A549 (cell line): ENCODE results near the gene CPB1.

Experiments used
- CBX8 ChIP-seq: fragments of 200-600 bp; sonication (generic); IDR thresholded peaks from 2 replicates; pipeline ENCODE4 v1.6.1; 2016
- CEBPB ChIP-seq, 2 experiments: fragments of >200 bp in 1 of 2; sonication (Bioruptor Twin) in 1 of 2; formaldehyde crosslinking in 1 of 2; IDR thresholded peaks; 2 replicates each; pipeline ENCODE4 v1.6.1; 2012 to 2016
- CHD2 ChIP-seq: fragments of 150-350 bp; IDR thresholded peaks from 2 replicates; pipeline ENCODE4 v1.6.1; 2014; ENCODE audit warnings: low read length; ENCODE audit not compliant: partially characterized antibody
- CTCF ChIP-seq: fragments of >200 bp; sonication (Bioruptor Twin); formaldehyde crosslinking; IDR thresholded peaks from 3 replicates; pipeline ENCODE4 v1.5.1; 2016
- EP300 ChIP-seq, 2 experiments: fragments of >200 bp; sonication (Bioruptor Twin); formaldehyde crosslinking; IDR thresholded peaks; 2 replicates in 1 of 2; 3 replicates in 1 of 2; pipeline ENCODE4 v1.6.1; 2016 to 2017
- HOXA7 ChIP-seq: fragments of 250-450 bp; sonication (Bioruptor Pico); IDR thresholded peaks from 2 replicates; pipeline ENCODE4 v1.5.0; 2020; ENCODE audit warnings: mild to moderate bottlenecking, moderate library complexity
- MAFK ChIP-seq: fragments of 450-650 bp; IDR thresholded peaks from 2 replicates; pipeline ENCODE4 v1.6.1; 2014; ENCODE audit not compliant: partially characterized antibody
- MAZ ChIP-seq: fragments of 150-350 bp; IDR thresholded peaks from 2 replicates; pipeline ENCODE4 v1.6.1; 2014; ENCODE audit warnings: antibody characterized with exemption, low read depth, low read length, borderline replicate concordance
- NFE2L2 ChIP-seq: fragments of 150-350 bp; conservative IDR thresholded peaks from 2 replicates; pipeline ENCODE4 v1.6.1; 2014; ENCODE audit warnings: low read length
- POLR2A ChIP-seq: IDR thresholded peaks from 2 replicates; pipeline ENCODE4 v1.6.1; 2012; ENCODE audit warnings: mild to moderate bottlenecking, low read length
- RAD21 ChIP-seq, 2 experiments: fragments of >200 bp in 1 of 2; sonication (Bioruptor Twin) in 1 of 2; formaldehyde crosslinking in 1 of 2; IDR thresholded peaks in 1 of 2; conservative IDR thresholded peaks in 1 of 2; 2 replicates in 1 of 2; 3 replicates in 1 of 2; pipeline ENCODE4 v1.6.1; 2012 to 2018; ENCODE audit warnings: inconsistent platforms in 1 of 2
- RFX5 ChIP-seq: fragments of 450-650 bp; IDR thresholded peaks from 2 replicates; pipeline ENCODE4 v1.7.1; 2014; ENCODE audit warnings: antibody characterized with exemption, mild to moderate bottlenecking, moderate library complexity
- SMC3 ChIP-seq: fragments of >200 bp; sonication (Bioruptor Twin); formaldehyde crosslinking; IDR thresholded peaks from 3 replicates; pipeline ENCODE4 v1.6.1; 2018; ENCODE audit warnings: inconsistent platforms
- TP53 ChIP-seq: fragments of 250-450 bp; sonication (Bioruptor Pico); IDR thresholded peaks from 2 replicates; pipeline ENCODE4 v1.5.0; 2021; ENCODE audit warnings: mild to moderate bottlenecking, moderate library complexity

- TF ChIP-seq CTCF, result no peak
- TF ChIP-seq NFE2L2, result no peak
- TF ChIP-seq POLR2A, result no peak
- TF ChIP-seq EP300 (IDR thresholded peaks at IDR 0.05), result no peak
- no peak for TF ChIP-seq HOXA7 (CRISPR knock-in tag)
- no peak for TF ChIP-seq SMC3
- TF ChIP-seq TP53 (CRISPR knock-in tag), result no peak
- no peak for TF ChIP-seq CHD2
- TF ChIP-seq MAFK, result no peak
- TF ChIP-seq RFX5, result no peak
- no peak for TF ChIP-seq CEBPB (IDR thresholded peaks at IDR 0.05)
- TF ChIP-seq CBX8, result no peak
- TF ChIP-seq MAZ, result no peak
- TF ChIP-seq RAD21 (conservative IDR thresholded peaks at IDR 0.05 in 1 of 2, IDR thresholded peaks at IDR 0.05 in 1 of 2), result no peak
Measured at GRCh38 chr3:148815316-148816110, 12.1 kb upstream of the CPB1 start.
